ENCODE data around the gene PLEKHM2. TPM values are rescaled to one million over a fixed set of nuclear protein-coding genes. Genes with fewer than 3 reads are reported as not detected.

PLEKHM2 gene
- polyA plus RNA-seq, 1 donor (not counting 4 experiments of a cell fraction or from before 2014, with no cell fraction given): 30.0 TPM

DNA sequence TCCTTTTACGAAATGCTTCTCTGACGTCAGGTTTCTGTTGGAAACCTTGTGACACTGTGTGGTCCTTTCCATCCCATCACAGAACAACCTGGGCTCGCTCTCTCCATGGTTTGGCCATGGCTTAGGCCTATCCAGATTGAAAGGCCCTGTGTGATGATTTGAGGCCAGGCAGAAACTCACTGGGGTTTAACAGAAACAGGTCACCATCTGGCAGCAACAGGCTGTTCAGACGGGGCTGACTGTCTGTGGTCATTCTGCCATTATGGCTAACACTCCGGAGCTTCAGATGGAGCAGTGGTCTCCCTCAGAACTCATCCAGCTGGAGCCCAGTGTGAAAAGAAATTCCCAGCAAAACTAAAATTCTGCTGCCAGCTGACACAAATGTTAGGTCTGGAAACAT lies 9.3 kb downstream of the PLEKHM2 start:
- DNase-seq (ENCODE audit: low read depth, low spot score) (no peak), FAIRE-seq (no peak)
- Histone ChIP-seq H4K20me1 (ENCODE audit: control insufficient read depth, extremely low read depth, insufficient read depth, low read length) (peaks cover 6% of the 10 kb centered on the region), H2AFZ (ENCODE audit: control insufficient read depth, low read length) (no peak overlapping the region), H3K4me1 (ENCODE audit: control insufficient read depth, extremely low read depth, insufficient read depth, low read length) (no peaks in the 10 kb centered on the region), H3K9ac (ENCODE audit: control insufficient read depth, extremely low read depth, insufficient read depth, low read length) (no peak overlapping the region), H3K79me2 (ENCODE audit: control insufficient read depth, insufficient read depth, low read length) (peaks cover 84% of the 10 kb centered on the region), H3K36me3 (ENCODE audit: control insufficient read depth in 2 of 2, extremely low read depth in 1 of 2, insufficient read depth in 2 of 2, low read length in 2 of 2) (peaks cover 3 to 15% of the 10 kb centered on the region in 2 experiments), H3K27me3 (ENCODE audit: control insufficient read depth, extremely low read depth, insufficient read depth, low read length) (no peaks in the 10 kb centered on the region), H3K4me2 (ENCODE audit: control insufficient read depth, extremely low read depth, insufficient read depth, low read depth, low read length) (no peak overlapping the region), H3K27ac (ENCODE audit: control insufficient read depth, insufficient read depth, low read length) (no peak overlapping the region), H3K4me3 (ENCODE audit: control insufficient read depth in 2 of 3, extremely low read depth in 1 of 3, insufficient read depth in 2 of 3, low read depth in 1 of 3, low read length in 3 of 3) (no peak overlapping the region), H3K9me3 (ENCODE audit: control insufficient read depth, low read depth, low read length) (no peaks in the 10 kb centered on the region), H3K9me1 (ENCODE audit: control insufficient read depth, extremely low read depth, insufficient read depth, low read length) (peaks cover 2% of the 10 kb centered on the region)
- TF ChIP-seq EZH2 (IDR thresholded peaks at IDR 0.05; ENCODE audit: low read length) (no peak), CTCF (optimal IDR thresholded peaks at IDR 0.05 in 1 of 3, IDR thresholded peaks at IDR 0.05 in 1 of 3, conservative IDR thresholded peaks at IDR 0.05 in 1 of 3; ENCODE audit: extremely low read depth in 1 of 3, insufficient read depth in 2 of 3, low read length in 3 of 3) (no peak)
- dilution Hi-C loops (cut with MboI; ENCODE audit: extremely low pct_ligation_motif_present, low sequenced_read_pairs): no loop called here

- Histone ChIP-seq H3K27ac (ENCODE audit: control insufficient read depth, insufficient read depth, low read length) (no peak overlapping the region), H2AFZ (ENCODE audit: control insufficient read depth, low read length) (no peak overlapping the region), H3K27me3 (ENCODE audit: control insufficient read depth, extremely low read depth, insufficient read depth, low read length) (no peaks in the 10 kb centered on the region), H3K4me3 (ENCODE audit: control insufficient read depth in 2 of 3, extremely low read depth in 1 of 3, insufficient read depth in 2 of 3, low read depth in 1 of 3, low read length in 3 of 3) (no peak overlapping the region), H3K4me2 (ENCODE audit: control insufficient read depth, extremely low read depth, insufficient read depth, low read depth, low read length) (no peak overlapping the region), H3K79me2 (ENCODE audit: control insufficient read depth, insufficient read depth, low read length) (peaks cover 73% of the 10 kb centered on the region), H3K9me1 (ENCODE audit: control insufficient read depth, extremely low read depth, insufficient read depth, low read length) (peaks cover 2% of the 10 kb centered on the region), H3K9ac (ENCODE audit: control insufficient read depth, extremely low read depth, insufficient read depth, low read length) (no peak overlapping the region), H4K20me1 (ENCODE audit: control insufficient read depth, extremely low read depth, insufficient read depth, low read length) (peaks cover 6% of the 10 kb centered on the region), H3K4me1 (ENCODE audit: control insufficient read depth, extremely low read depth, insufficient read depth, low read length) (no peaks in the 10 kb centered on the region), H3K9me3 (ENCODE audit: control insufficient read depth, low read depth, low read length) (no peaks in the 10 kb centered on the region), H3K36me3 (ENCODE audit: control insufficient read depth in 2 of 2, extremely low read depth in 1 of 2, insufficient read depth in 2 of 2, low read length in 2 of 2) (peaks cover 3 to 11% of the 10 kb centered on the region in 2 experiments)
- dilution Hi-C loops (cut with MboI; ENCODE audit: extremely low pct_ligation_motif_present, low sequenced_read_pairs): no loop called here
- FAIRE-seq (no peak), DNase-seq (ENCODE audit: low read depth, low spot score) (no peak)
- TF ChIP-seq EZH2 (IDR thresholded peaks at IDR 0.05; ENCODE audit: low read length) (no peak), CTCF (optimal IDR thresholded peaks at IDR 0.05 in 1 of 3, IDR thresholded peaks at IDR 0.05 in 1 of 3, conservative IDR thresholded peaks at IDR 0.05 in 1 of 3; ENCODE audit: extremely low read depth in 1 of 3, insufficient read depth in 2 of 3, low read length in 3 of 3) (no peak)
Observed at GRCh38 chr1:15696956-15697521, 12.9 kb downstream of the PLEKHM2 start.

All from keratinocyte (primary cell).